Tibial artery (tissue), 4 donors: Measurements from ENCODE around the gene NIPAL3.

Experiments
- DNase-seq, 2 donors: peaks; one replicate each; pipeline ENCODE4 v3.0.0-alpha.2; 2019
- H3K27ac ChIP-seq, 2 donors: fragments of 200-600 bp; sonication (generic) in 1 of 2; 1 replicate in 1 of 2; 2 replicates in 1 of 2; pipeline ENCODE4 v1.5.1; 2018 to 2019; ENCODE audit warnings: mild to moderate bottlenecking in 1 of 2
- H3K27me3 ChIP-seq, 2 donors: fragments of 200-600 bp; sonication (generic) in 1 of 2; one replicate each; pipeline versions ENCODE4 v1.5.1 to v1.6.0; 2016 to 2019
- H3K36me3 ChIP-seq, 3 donors: fragments of 200-600 bp; sonication (generic) in 2 of 3; one replicate each; pipeline ENCODE4 v1.5.1; 2016 to 2019; ENCODE audit warnings: mild to moderate bottlenecking in 2 of 3
- H3K4me1 ChIP-seq, 4 donors: fragments of 200-600 bp; sonication (generic) in 2 of 4; 1 replicate in 3 of 4; 2 replicates in 1 of 4; pipeline ENCODE4 v1.5.1; 2016 to 2019
- H3K4me3 ChIP-seq, 2 donors: fragments of 200-600 bp; sonication (generic) in 1 of 2; 1 replicate in 1 of 2; 2 replicates in 1 of 2; pipeline ENCODE4 v1.5.1; 2018 to 2019; ENCODE audit warnings: mild to moderate bottlenecking in 2 of 2
- H3K9me3 ChIP-seq, 3 donors: fragments of 200-600 bp; sonication (generic) in 1 of 3; one replicate each; pipeline ENCODE4 v1.5.1; 2016 to 2019
- intact Hi-C: fragments of 100-400 bp; cut with DNase I; formaldehyde crosslinking; loops from one replicate; pipeline ENCODE4 v1.15.0; 2023; ENCODE audit warnings: low total_unique reads
- TF ChIP-seq, protein P1 (sequence below), 2 experiments: fragments of 200-600 bp in 1 of 2; fragments of 450-650 bp in 1 of 2; IDR thresholded peaks; one replicate each; pipeline ENCODE4 v1.5.1; 2017 to 2019; ENCODE audit warnings: antibody characterized with exemption in 2 of 2, mild to moderate bottlenecking in 1 of 2, moderate library complexity in 1 of 2

The NIPAL3 gene

GRCh38 chr1:24425441-24425840 lies 9.8 kb downstream of the NIPAL3 start:
- Histone ChIP-seq H3K9me3 (no peaks in the 10 kb centered on the region), H3K36me3 (peaks cover 0 to 11% (median 0%) of the 10 kb centered on the region in 3 donors), H3K4me3 (no peak overlapping the region), H3K27me3 (no peaks in the 10 kb centered on the region), H3K27ac (no peak overlapping the region), H3K4me1 (no peaks in the 10 kb centered on the region)
- no peak for DNase-seq
- intact Hi-C loops = no loop called here
- TF ChIP-seq, protein P1, sequence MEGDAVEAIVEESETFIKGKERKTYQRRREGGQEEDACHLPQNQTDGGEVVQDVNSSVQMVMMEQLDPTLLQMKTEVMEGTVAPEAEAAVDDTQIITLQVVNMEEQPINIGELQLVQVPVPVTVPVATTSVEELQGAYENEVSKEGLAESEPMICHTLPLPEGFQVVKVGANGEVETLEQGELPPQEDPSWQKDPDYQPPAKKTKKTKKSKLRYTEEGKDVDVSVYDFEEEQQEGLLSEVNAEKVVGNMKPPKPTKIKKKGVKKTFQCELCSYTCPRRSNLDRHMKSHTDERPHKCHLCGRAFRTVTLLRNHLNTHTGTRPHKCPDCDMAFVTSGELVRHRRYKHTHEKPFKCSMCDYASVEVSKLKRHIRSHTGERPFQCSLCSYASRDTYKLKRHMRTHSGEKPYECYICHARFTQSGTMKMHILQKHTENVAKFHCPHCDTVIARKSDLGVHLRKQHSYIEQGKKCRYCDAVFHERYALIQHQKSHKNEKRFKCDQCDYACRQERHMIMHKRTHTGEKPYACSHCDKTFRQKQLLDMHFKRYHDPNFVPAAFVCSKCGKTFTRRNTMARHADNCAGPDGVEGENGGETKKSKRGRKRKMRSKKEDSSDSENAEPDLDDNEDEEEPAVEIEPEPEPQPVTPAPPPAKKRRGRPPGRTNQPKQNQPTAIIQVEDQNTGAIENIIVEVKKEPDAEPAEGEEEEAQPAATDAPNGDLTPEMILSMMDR (IDR thresholded peaks at IDR 0.05) = no peak

DNA sequence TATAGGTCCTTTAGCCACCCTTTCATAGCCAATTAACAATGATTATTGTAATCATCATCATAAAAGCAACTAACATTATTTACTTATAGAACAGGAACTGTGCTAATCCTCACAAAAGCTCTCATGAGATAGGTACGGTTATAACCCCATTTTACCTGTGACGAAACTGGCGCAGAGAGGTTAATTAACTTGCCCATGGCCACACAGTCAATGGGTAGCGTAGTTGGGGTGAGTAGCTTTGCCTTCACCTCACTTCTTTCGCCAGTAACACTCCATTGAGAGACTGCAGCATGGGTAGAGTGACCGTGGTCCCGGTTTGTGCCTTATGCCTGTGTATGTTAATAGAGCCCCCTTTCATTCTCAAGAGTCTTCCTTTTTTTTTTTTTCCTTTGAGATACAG lies 10.3 kb downstream of the NIPAL3 start:
- H3K4me3 ChIP-seq = no peak overlapping the region
- no peaks in the 10 kb centered on the region for H3K9me3 ChIP-seq
- no peaks in the 10 kb centered on the region for H3K4me1 ChIP-seq
- no peak overlapping the region for H3K27ac ChIP-seq
- peaks cover 0 to 11% (median 0%) of the 10 kb centered on the region in 3 donors for H3K36me3 ChIP-seq
- no peak for DNase-seq
- intact Hi-C loops = no loop called here
- TF ChIP-seq, protein P1 (IDR thresholded peaks at IDR 0.05) = no peak
- no peaks in the 10 kb centered on the region for H3K27me3 ChIP-seq

DNA sequence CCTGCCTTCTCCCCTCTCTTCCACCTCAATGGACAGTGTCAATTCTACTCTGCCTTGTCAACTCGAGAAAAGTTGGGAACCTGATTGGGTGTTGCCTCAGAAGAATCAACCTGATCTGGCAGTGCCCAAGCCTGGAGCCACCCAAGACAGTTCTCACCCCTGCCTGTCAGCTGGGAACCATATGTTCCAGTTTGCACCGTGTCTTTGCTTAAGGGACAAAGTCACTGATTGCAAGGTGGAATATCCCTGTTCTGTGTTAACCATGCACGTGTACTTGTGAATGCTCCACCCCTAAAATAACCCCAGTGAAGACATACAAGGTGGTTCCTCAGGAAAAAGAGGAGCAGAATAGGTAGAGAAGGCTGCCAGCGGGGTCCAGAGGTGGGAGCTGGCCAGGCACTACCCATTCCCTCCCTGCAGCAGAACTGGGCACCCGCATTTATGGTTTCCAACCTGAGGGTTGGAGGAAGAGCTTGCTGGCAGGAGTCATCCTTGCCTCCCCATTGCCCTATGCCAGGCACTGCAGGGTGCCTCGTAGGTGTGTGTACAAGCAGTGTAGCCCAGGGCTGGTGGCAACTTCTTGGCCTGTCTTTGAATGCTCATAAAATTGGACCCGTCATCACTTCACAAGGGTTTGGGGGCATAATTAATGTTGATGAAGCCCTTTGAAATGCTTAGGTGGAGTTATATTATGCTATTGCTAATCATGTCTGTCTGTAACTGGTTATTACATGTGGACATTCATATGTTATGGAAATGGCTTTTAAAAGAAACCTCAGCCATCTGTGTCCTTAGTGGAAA lies 11.3 kb downstream of the NIPAL3 start:
- TF ChIP-seq, protein P1 (IDR thresholded peaks at IDR 0.05) = no peak
- no peak overlapping the region for H3K4me3 ChIP-seq
- H3K27ac ChIP-seq = no peak overlapping the region
- peaks cover 0 to 5% (median 0%) of the 10 kb centered on the region in 3 donors for H3K36me3 ChIP-seq
- no peak for DNase-seq
- H3K27me3 ChIP-seq = no peaks in the 10 kb centered on the region
- H3K9me3 ChIP-seq = no peaks in the 10 kb centered on the region
- H3K4me1 ChIP-seq = no peaks in the 10 kb centered on the region
- intact Hi-C loops = no loop called here

DNA sequence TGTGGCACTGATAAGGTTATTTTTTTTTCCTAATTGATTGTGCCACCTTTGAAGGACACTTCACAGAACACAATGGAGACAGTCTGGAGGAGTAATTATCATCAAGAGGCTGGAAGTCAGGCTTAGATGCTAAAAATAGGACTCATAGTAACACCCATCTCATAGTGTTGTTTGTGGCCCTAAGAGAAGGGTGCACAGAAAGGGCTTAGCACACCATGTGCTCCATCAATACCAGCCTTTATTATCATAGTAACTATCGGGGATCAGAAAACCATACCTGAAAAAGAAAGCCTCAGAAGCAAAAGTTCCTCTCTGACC lies 11.9 kb downstream of the NIPAL3 start:
- Histone ChIP-seq H3K27me3 (no peaks in the 10 kb centered on the region), H3K4me1 (no peaks in the 10 kb centered on the region), H3K27ac (no peak overlapping the region), H3K36me3 (peaks cover 0 to 4% (median 0%) of the 10 kb centered on the region in 3 donors), H3K4me3 (no peak overlapping the region), H3K9me3 (no peaks in the 10 kb centered on the region)
- TF ChIP-seq, protein P1 (IDR thresholded peaks at IDR 0.05) = no peak
- intact Hi-C loops = no loop called here
- DNase-seq = no peak

DNA sequence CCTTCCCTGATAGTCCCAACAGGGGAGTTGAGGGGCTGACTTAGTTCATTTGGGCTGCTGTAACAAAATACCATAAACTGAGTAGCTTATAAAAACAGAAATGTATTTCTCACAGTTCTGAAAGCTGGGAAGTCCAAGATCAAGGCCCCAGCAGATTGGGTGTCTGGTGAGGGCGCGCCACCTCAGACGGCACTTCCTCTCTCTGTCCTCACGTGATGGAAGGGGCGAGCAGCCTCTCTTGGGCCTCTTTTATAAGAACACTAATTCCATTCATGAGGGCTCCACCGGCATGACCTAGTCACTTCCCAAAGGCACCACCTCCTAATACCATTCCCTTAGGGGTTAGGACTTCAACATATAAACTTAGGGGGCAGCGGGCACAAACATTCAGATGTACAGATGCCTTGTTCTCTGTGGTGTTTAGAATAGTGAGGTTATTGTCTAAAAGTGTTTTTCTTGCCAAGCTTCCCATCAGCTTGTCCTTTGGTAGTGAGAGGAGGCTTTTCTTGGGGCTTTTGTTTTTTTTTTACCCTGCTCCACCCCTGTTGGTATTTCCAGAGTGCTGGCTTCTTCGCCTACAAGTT lies 20.3 kb downstream of the NIPAL3 start:
- H3K4me3 ChIP-seq = no peak overlapping the region
- TF ChIP-seq, protein P1 (IDR thresholded peaks at IDR 0.05) = no peak
- no peaks in the 10 kb centered on the region for H3K9me3 ChIP-seq
- H3K36me3 ChIP-seq = peaks cover 0 to 4% (median 0%) of the 10 kb centered on the region in 3 donors
- no peak overlapping the region for H3K27ac ChIP-seq
- intact Hi-C loops = no loop called here
- no peak for DNase-seq
- peaks cover 0 to 13% (median 0%) of the 10 kb centered on the region in 4 donors for H3K4me1 ChIP-seq
- peaks cover 0 to 14% of the 10 kb centered on the region in 2 donors for H3K27me3 ChIP-seq
